Omental fat pad (tissue), 4 donors: ENCODE results near the gene RFT1. TPM values are rescaled to one million over a fixed set of nuclear protein-coding genes. Genes with fewer than 3 reads are reported as not detected.

ENCODE experiments used
- ATAC-seq: fragments of 150-250 bp; one replicate; pipeline ENCODE4 v1.9.1; 2016; ENCODE audit warnings: mild to moderate bottlenecking, moderate library complexity; ENCODE audit not compliant: low FRiP score
- DNase-seq: peaks from one replicate; pipeline ENCODE4 v3.0.0-alpha.2; 2019; ENCODE audit warnings: low spot score
- CTCF ChIP-seq, 3 donors: fragments of 450-650 bp; IDR thresholded peaks; one replicate each; pipeline ENCODE4 v1.5.1; 2016 to 2017; ENCODE audit warnings: antibody characterized with exemption in 3 of 3, mild to moderate bottlenecking in 3 of 3, moderate library complexity in 2 of 3
- total RNA-seq, 4 donors: library from RNA; depleted of rRNA; stranded (reverse); fragments of >200 nt; gene quantifications; one replicate each; pipeline ENCODE4 v1.1.0, GENCODE V29; 2016

RFT1 gene
- total RNA-seq, 4 donors from 2014 or later, result 9.1 to 14.0 (median 10.5) TPM

- DNase-seq, result no peak
- no peak for TF ChIP-seq CTCF (IDR thresholded peaks at IDR 0.05)
- ATAC-seq, result no peak
These were observed 40.7 kb downstream of the RFT1 start for GRCh38 chr3:53089511-53089910.

GRCh38 chr3:53085476-53085875 is 44.8 kb downstream of the RFT1 start:
- TF ChIP-seq CTCF (IDR thresholded peaks at IDR 0.05), result no peak
- no peak for ATAC-seq
- DNase-seq, result no peak

- ATAC-seq (no peak), DNase-seq (no peak)
- no peak for TF ChIP-seq CTCF (IDR thresholded peaks at IDR 0.05)
These were observed 45.8 kb downstream of the RFT1 start for GRCh38 chr3:53084310-53085001.

GRCh38 chr3:53083949-53084309 is 46.3 kb downstream of the RFT1 start:
- TF ChIP-seq CTCF (IDR thresholded peaks at IDR 0.05), result no peak
- DNase-seq (no peak), ATAC-seq (no peak)

- no peak for TF ChIP-seq CTCF (IDR thresholded peaks at IDR 0.05)
- DNase-seq (no peak), ATAC-seq (no peak)
These were observed 46.7 kb downstream of the RFT1 start for GRCh38 chr3:53083521-53083920.

- DNase-seq (no peak), ATAC-seq (no peak)
- no peak for TF ChIP-seq CTCF (IDR thresholded peaks at IDR 0.05)
These were observed 47.5 kb downstream of the RFT1 start for GRCh38 chr3:53082736-53083135.

- ATAC-seq, result no peak
- DNase-seq, result no peak
- no peak for TF ChIP-seq CTCF (IDR thresholded peaks at IDR 0.05)
These were observed 48.9 kb downstream of the RFT1 start for GRCh38 chr3:53081318-53081717.
